Cardiac muscle cell (in vitro differentiated cells and primary cell): ENCODE results near the gene LIN28B. TPM values are rescaled to one million over a fixed set of nuclear protein-coding genes. Genes with fewer than 3 reads are reported as not detected.

ENCODE experiments used
- DNase-seq, 2 donors: peaks; one replicate each; pipeline versions ENCODE4 v3.0.0 to v3.0.0-alpha.2; 2010 to 2017; ENCODE audit warnings: low read depth in 1 of 2, low spot score in 1 of 2
- H3K27ac ChIP-seq: fragments of 200-600 bp; sonication (generic); 2 replicates; pipeline ENCODE4 v1.5.1; 2016
- H3K27me3 ChIP-seq: fragments of 200-600 bp; sonication (generic); 2 replicates; pipeline ENCODE4 v1.6.0; 2016; ENCODE audit warnings: control low read depth
- H3K36me3 ChIP-seq: fragments of 200-600 bp; sonication (generic); 2 replicates; pipeline ENCODE4 v1.5.1; 2016; ENCODE audit warnings: control low read depth
- H3K4me1 ChIP-seq: fragments of 200-600 bp; sonication (generic); 2 replicates; pipeline ENCODE4 v1.8.1; 2017; ENCODE audit warnings: low read depth, mild to moderate bottlenecking, mixed run types
- H3K4me3 ChIP-seq: fragments of 200-600 bp; sonication (generic); 2 replicates; pipeline ENCODE4 v1.5.1; 2016; ENCODE audit warnings: mild to moderate bottlenecking
- H3K9me3 ChIP-seq: fragments of 200-600 bp; sonication (generic); 2 replicates; pipeline ENCODE4 v1.5.1; 2017; ENCODE audit warnings: low read depth, mild to moderate bottlenecking, control low read depth
- CTCF ChIP-seq: IDR thresholded peaks from 2 replicates; pipeline ENCODE4 v1.5.1; 2012; ENCODE audit warnings: low read depth, mild to moderate bottlenecking, low read length
- polyA plus RNA-seq: library from polyadenylated mRNA; unstranded; fragments of >200 nt; fragmentation: Nextera tagmentation; extraction: Ambion mirVana; gene quantifications from 2 replicates; pipeline ENCODE4 v1.2.1, GENCODE V29; 2016
- total RNA-seq: library from RNA; depleted of rRNA; stranded (reverse); fragments of >200 nt; gene quantifications from 2 replicates; pipeline ENCODE4 v1.2.3, GENCODE V29; 2016

The LIN28B gene
- total and polyA plus RNA-seq, 2 experiments from 2014 or later = 6.8 to 18.6 TPM

- Histone ChIP-seq H3K4me1 (peaks cover 16% of the 10 kb centered on the region), H3K4me3 (no peak overlapping the region), H3K9me3 (no peaks in the 10 kb centered on the region), H3K36me3 (peaks cover 5% of the 10 kb centered on the region), H3K27ac (peak overlapping the region; percentile 8), H3K27me3 (no peaks in the 10 kb centered on the region)
- no peak for DNase-seq
- no peak for TF ChIP-seq CTCF
Measured at GRCh38 chr6:105035299-105035698, 78.4 kb downstream of the LIN28B start.

- no peak for TF ChIP-seq CTCF
- DNase-seq = no peak
- Histone ChIP-seq H3K9me3 (no peaks in the 10 kb centered on the region), H3K27ac (peak overlapping the region; percentile 34), H3K4me3 (no peak overlapping the region), H3K27me3 (no peaks in the 10 kb centered on the region), H3K36me3 (peaks cover 5% of the 10 kb centered on the region), H3K4me1 (peaks cover 16% of the 10 kb centered on the region)
Measured at GRCh38 chr6:105036351-105036750, 79.4 kb downstream of the LIN28B start.

- H3K36me3 ChIP-seq = no peaks in the 10 kb centered on the region
- H3K9me3 ChIP-seq = no peaks in the 10 kb centered on the region
- H3K4me1 ChIP-seq = peaks cover 26% of the 10 kb centered on the region
- TF ChIP-seq CTCF = no peak
- no peaks in the 10 kb centered on the region for H3K27me3 ChIP-seq
- peak overlapping the region; percentile 78 for H3K27ac ChIP-seq
- H3K4me3 ChIP-seq = no peak overlapping the region
- peak; percentile 1 to 36 for DNase-seq
Measured at GRCh38 chr6:105038259-105038658, 81.4 kb downstream of the LIN28B start.

- TF ChIP-seq CTCF = no peak
- H3K4me1 ChIP-seq = peaks cover 9% of the 10 kb centered on the region
- H3K4me3 ChIP-seq = no peak overlapping the region
- H3K27ac ChIP-seq = peak overlapping the region; percentile 79
- no peak for DNase-seq
- H3K27me3 ChIP-seq = no peaks in the 10 kb centered on the region
- H3K36me3 ChIP-seq = no peaks in the 10 kb centered on the region
- H3K9me3 ChIP-seq = no peaks in the 10 kb centered on the region
Measured at GRCh38 chr6:105041880-105042279, 85.0 kb downstream of the LIN28B start.

- Histone ChIP-seq H3K4me1 (peaks cover 9% of the 10 kb centered on the region), H3K9me3 (no peaks in the 10 kb centered on the region), H3K4me3 (no peak overlapping the region), H3K27ac (peak overlapping the region; percentile 79), H3K36me3 (no peaks in the 10 kb centered on the region), H3K27me3 (no peaks in the 10 kb centered on the region)
- no peak for TF ChIP-seq CTCF
- DNase-seq = no peak
Measured at GRCh38 chr6:105042648-105043047, 85.7 kb downstream of the LIN28B start.

- no peak for TF ChIP-seq CTCF
- peaks cover 9% of the 10 kb centered on the region for H3K4me1 ChIP-seq
- no peak overlapping the region for H3K4me3 ChIP-seq
- H3K27ac ChIP-seq = no peak overlapping the region
- H3K27me3 ChIP-seq = no peaks in the 10 kb centered on the region
- H3K36me3 ChIP-seq = no peaks in the 10 kb centered on the region
- no peak for DNase-seq
- no peaks in the 10 kb centered on the region for H3K9me3 ChIP-seq
Measured at GRCh38 chr6:105043979-105044378, 87.1 kb downstream of the LIN28B start.
